Germinal center (tissue), 1 donor: ENCODE results near the gene COL6A2.
"Not testable (repeated sequence)": the region's sequence is repeated elsewhere in the genome, so short reads cannot be mapped to it uniquely, and the experiment has no call there.

ENCODE experiments used
- DNase-seq: peaks from one replicate; pipeline ENCODE4 v3.0.0; 2012; ENCODE audit warnings: mixed read lengths, low spot score

The COL6A2 gene

GRCh38 chr21:46176443-46177129 is 78.7 kb downstream of the COL6A2 start:
- not testable (repeated sequence) for DNase-seq

- no peak for DNase-seq
These were observed 81.0 kb downstream of the COL6A2 start for GRCh38 chr21:46178961-46179360.
